IMR-90 (cell line): ENCODE measurements around the gene EPS15. TPM values are rescaled to one million over a fixed set of nuclear protein-coding genes. Genes with fewer than 3 reads are reported as not detected.

Experiments
- ATAC-seq: fragments of 200-7000 bp; cut with Tn5 transposase; 2 replicates; pipeline ENCODE4 v1.9.1; 2020; ENCODE audit warnings: low read depth, mild to moderate bottlenecking, moderate library complexity
- BruUV-seq: library from RNA; stranded (reverse); fragments of 400-500 nt; replicated peaks from 2 replicates; lab custom pipeline; 2021; lab: Mats Ljungman, UMichigan
- CTCF ChIA-PET: fragments of 300-600 bp; formaldehyde crosslinking; extraction: SDS; loops from one replicate; lab custom pipeline; 2021; ENCODE audit warnings: antibody characterized with exemption; lab: Yijun Ruan, JAX
- POLR2A ChIA-PET: fragments of 300-600 bp; sonication (Branson Sonifier 250); formaldehyde crosslinking; loops from one replicate; lab custom pipeline; 2022; ENCODE audit warnings: antibody characterized with exemption; ENCODE audit not compliant: unreplicated experiment; lab: Charles Lee
- DNase-seq: peaks from one replicate; pipeline ENCODE4 v3.0.0; 2013
- H2AFZ ChIP-seq: replicated peaks from 2 replicates; pipeline ENCODE3; 2013; ENCODE audit warnings: low read length, mild to moderate bottlenecking; ENCODE audit not compliant: poor library complexity
- H2AK5ac ChIP-seq: 2 replicates; pipeline ENCODE4 v1.6.1; 2013; ENCODE audit warnings: low read depth, low read length, inconsistent platforms
- H2AK9ac ChIP-seq: replicated peaks from 2 replicates; pipeline ENCODE3; 2013; ENCODE audit warnings: mild to moderate bottlenecking, low read depth, low read length, moderate library complexity; ENCODE audit not compliant: poor library complexity
- H2BK120ac ChIP-seq: 2 replicates; pipeline ENCODE4 v1.6.1; 2013; ENCODE audit warnings: low read depth, low read length, inconsistent platforms
- H2BK15ac ChIP-seq: 3 replicates; pipeline ENCODE4 v1.6.1; 2013; ENCODE audit warnings: low read depth, low read length, inconsistent platforms
- H2BK20ac ChIP-seq: 2 replicates; pipeline ENCODE4 v1.6.1; 2013; ENCODE audit warnings: low read depth, mild to moderate bottlenecking, inconsistent platforms, low read length, moderate library complexity
- H2BK5ac ChIP-seq: 2 replicates; pipeline ENCODE4 v1.6.1; 2013; ENCODE audit warnings: mild to moderate bottlenecking, low read depth, low read length, inconsistent platforms; ENCODE audit not compliant: poor library complexity, severe bottlenecking
- H3K14ac ChIP-seq: replicated peaks from 2 replicates; pipeline ENCODE4 v1.6.1; 2013; ENCODE audit warnings: low read depth, low read length, inconsistent platforms
- H3K18ac ChIP-seq: 2 replicates; pipeline ENCODE4 v1.6.1; 2013; ENCODE audit warnings: low read depth, low read length, control low read depth
- H3K23ac ChIP-seq: 2 replicates; pipeline ENCODE4 v1.6.1; 2013; ENCODE audit warnings: low read depth, low read length, inconsistent platforms
- H3K27ac ChIP-seq: 2 replicates; pipeline ENCODE4 v1.5.1; 2013; ENCODE audit warnings: mild to moderate bottlenecking, control low read depth, low read length; ENCODE audit not compliant: insufficient read depth
- H3K27me3 ChIP-seq: 2 replicates; pipeline ENCODE4 v1.6.1; 2013; ENCODE audit warnings: low read length; ENCODE audit not compliant: control insufficient read depth, insufficient read depth
- H3K36me3 ChIP-seq: 2 replicates; pipeline ENCODE4 v1.6.1; 2013; ENCODE audit warnings: low read length, mixed read lengths; ENCODE audit not compliant: control insufficient read depth, insufficient read depth
- H3K4ac ChIP-seq: 2 replicates; pipeline ENCODE4 v1.6.1; 2013; ENCODE audit warnings: low read depth, low read length, inconsistent platforms
- H3K4me1 ChIP-seq: 2 replicates; pipeline ENCODE4 v1.6.1; 2013; ENCODE audit warnings: low read length, mixed read lengths; ENCODE audit not compliant: control insufficient read depth, insufficient read depth
- H3K4me2 ChIP-seq: 2 replicates; pipeline ENCODE4 v1.6.1; 2013; ENCODE audit warnings: low read depth, mild to moderate bottlenecking, control low read depth, low read length, moderate library complexity
- H3K4me3 ChIP-seq: 2 replicates; pipeline ENCODE4 v1.5.1; 2013; ENCODE audit warnings: low read depth, mild to moderate bottlenecking, control low read depth, low read length, moderate library complexity; ENCODE audit not compliant: insufficient read depth
- H3K56ac ChIP-seq: 2 replicates; pipeline ENCODE4 v1.6.1; 2013; ENCODE audit warnings: low read length, inconsistent platforms; ENCODE audit not compliant: insufficient read depth; ENCODE audit errors: extremely low read depth
- H3K79me1 ChIP-seq, 2 experiments: 2 replicates each; pipeline ENCODE4 v1.6.1; 2013; ENCODE audit warnings: low read length in 2 of 2, inconsistent platforms in 1 of 2, low read depth in 1 of 2
- H3K9ac ChIP-seq: 2 replicates; pipeline ENCODE4 v1.6.1; 2013; ENCODE audit warnings: low read depth, low read length, control low read depth
- H3K9me1 ChIP-seq: 2 replicates; pipeline ENCODE4 v1.6.1; 2013; ENCODE audit warnings: low read length, inconsistent platforms; ENCODE audit not compliant: insufficient read depth
- H3K9me3 ChIP-seq: 2 replicates; pipeline ENCODE4 v1.6.1; 2013; ENCODE audit warnings: low read length; ENCODE audit not compliant: control insufficient read depth, insufficient read depth
- H4K20me1 ChIP-seq: 2 replicates; pipeline ENCODE4 v1.6.1; 2013; ENCODE audit warnings: low read length, inconsistent platforms; ENCODE audit not compliant: insufficient read depth
- H4K5ac ChIP-seq: 2 replicates; pipeline ENCODE4 v1.6.1; 2013; ENCODE audit warnings: mild to moderate bottlenecking, low read depth, low read length, control low read depth
- H4K8ac ChIP-seq, 2 experiments: 2 replicates each; pipeline ENCODE4 v1.6.1; 2013; ENCODE audit warnings: low read depth in 2 of 2, low read length in 2 of 2, control low read depth in 1 of 2, inconsistent platforms in 1 of 2
- H4K91ac ChIP-seq: 2 replicates; pipeline ENCODE4 v1.6.1; 2013; ENCODE audit warnings: low read depth, low read length, inconsistent platforms; ENCODE audit not compliant: insufficient read depth
- CEBPB ChIP-seq: IDR thresholded peaks from 2 replicates; pipeline ENCODE4 v1.6.1; 2012; ENCODE audit warnings: low read depth, low read length, improper control_type of control experiment
- CHD1 ChIP-seq: IDR thresholded peaks from 2 replicates; pipeline ENCODE4 v1.6.1; 2012; ENCODE audit warnings: low read depth, low read length, improper control_type of control experiment
- CTCF ChIP-seq: conservative IDR thresholded peaks from 2 replicates; pipeline ENCODE4 v1.5.1; 2012; ENCODE audit warnings: mild to moderate bottlenecking, low read depth, low read length, improper control_type of control experiment
- FOS ChIP-seq: fragments of 150-350 bp; IDR thresholded peaks from 2 replicates; pipeline ENCODE4 v1.6.1; 2016; ENCODE audit warnings: low read depth, low read length
- MXI1 ChIP-seq: IDR thresholded peaks from 2 replicates; pipeline ENCODE4 v1.6.1; 2012; ENCODE audit warnings: low read depth, mild to moderate bottlenecking, low read length, moderate library complexity, borderline replicate concordance
- NFE2L2 ChIP-seq: fragments of 150-350 bp; IDR thresholded peaks from 2 replicates; pipeline ENCODE4 v1.6.1; 2016; ENCODE audit warnings: low read depth, mild to moderate bottlenecking, low read length
- POLR2A ChIP-seq: IDR thresholded peaks from 2 replicates; pipeline ENCODE4 v1.6.1; 2012; ENCODE audit warnings: mild to moderate bottlenecking, low read depth, low read length
- RAD21 ChIP-seq: IDR thresholded peaks from 2 replicates; pipeline ENCODE4 v1.6.1; 2012; ENCODE audit warnings: low read length, improper control_type of control experiment
- RCOR1 ChIP-seq: IDR thresholded peaks from 2 replicates; pipeline ENCODE4 v1.6.1; 2012; ENCODE audit warnings: mild to moderate bottlenecking, low read length, improper control_type of control experiment; ENCODE audit not compliant: insufficient replicate concordance
- RFX5 ChIP-seq: IDR thresholded peaks from 2 replicates; pipeline ENCODE4 v1.8.0; 2012; ENCODE audit warnings: low read depth, mild to moderate bottlenecking, low read length, moderate library complexity
- SMC3 ChIP-seq: fragments of 150-350 bp; IDR thresholded peaks from 2 replicates; pipeline ENCODE4 v1.6.1; 2016; ENCODE audit warnings: low read depth, mild to moderate bottlenecking, antibody characterized with exemption, low read length, moderate library complexity
- WGBS, 2 experiments: methylation state at CpG; one replicate each; pipeline versions ENCODE4 v1.1.5 to v1.1.7; 2013; ENCODE audit warnings: missing lambda C conversion rate in 2 of 2; ENCODE audit not compliant: insufficient read length in 1 of 2; ENCODE audit errors: extremely low coverage in 2 of 2; 5-methylcytosine and 5-hydroxymethylcytosine counted together
- dilution Hi-C: fragments of 300-500 bp; cut with HindIII; formaldehyde crosslinking; loops from one replicate; pipeline ENCODE4 v1.14.3; 2018; ENCODE audit warnings: low sequenced_read_pairs; ENCODE audit not compliant: unreplicated experiment
- in situ Hi-C: fragments of 300-500 bp; cut with MboI; formaldehyde crosslinking; loops from 3 replicates; pipeline ENCODE4 v1.14.3; 2019; ENCODE audit warnings: low sequenced_read_pairs, inconsistent platforms, mixed read lengths
- intact Hi-C: fragments of 100-400 bp; cut with micrococcal nuclease; formaldehyde crosslinking; loops from 2 replicates; pipeline ENCODE4 v1.10.0; 2022
- polyA plus RNA-seq, 3 experiments: library from polyadenylated mRNA; depleted of rRNA; stranded (reverse); fragments of >200 nt; gene quantifications; 2 replicates each; pipeline ENCODE4 v1.2.3, GENCODE V29; 2012; ENCODE audit warnings: low replicate concordance in 1 of 3
- total RNA-seq: library from RNA; depleted of rRNA; stranded (reverse); fragments of >200 nt; gene quantifications from 2 replicates; pipeline ENCODE4 v1.2.3, GENCODE V29; 2012
- TF ChIP-seq, protein P1 (sequence below): fragments of 150-350 bp; IDR thresholded peaks from 2 replicates; pipeline ENCODE4 v1.6.1; 2017; ENCODE audit warnings: mild to moderate bottlenecking, antibody characterized with exemption, low read length, low read depth
- TF ChIP-seq, protein P2 (sequence below): fragments of 150-350 bp; IDR thresholded peaks from 2 replicates; pipeline ENCODE4 v1.6.1; 2016; ENCODE audit warnings: low read depth, mild to moderate bottlenecking, low read length, moderate library complexity, borderline replicate concordance

Gene EPS15
- total and polyA plus RNA-seq, 2 of the 4 experiments (the other 2 are of a cell fraction), result 17.6 to 38.0 TPM

- dilution Hi-C loops, result no loop called here
- Histone ChIP-seq H2BK15ac (no peak overlapping the region), H3K36me3 (no peaks in the 10 kb centered on the region), H4K5ac (no peak overlapping the region), H3K27ac (no peak overlapping the region), H4K8ac (no peak overlapping the region), H3K4me3 (no peak overlapping the region), H4K91ac (no peak overlapping the region), H3K9me1 (no peaks in the 10 kb centered on the region), H3K4ac (no peak overlapping the region), H3K56ac (no peak overlapping the region), H2AFZ (no peak overlapping the region), H4K20me1 (no peaks in the 10 kb centered on the region), H3K4me1 (no peaks in the 10 kb centered on the region; the same call in 1 of the 2 replicates), H3K18ac (no peak overlapping the region), H2BK20ac (no peak overlapping the region), H3K23ac (no peak overlapping the region), H3K9me3 (no peaks in the 10 kb centered on the region), H3K14ac (no peak overlapping the region), H3K79me1 (no peaks in the 10 kb centered on the region), H3K9ac (no peak overlapping the region), H3K27me3 (peaks cover 41% of the 10 kb centered on the region), H2AK9ac (no peak overlapping the region), H2AK5ac (no peak overlapping the region), H3K4me2 (no peak overlapping the region), H2BK5ac (no peak overlapping the region), H2BK120ac (no peak overlapping the region)
- ChIA-PET POLR2A (no interaction called here), CTCF (no interaction called here)
- DNase-seq (no peak), ATAC-seq (no peak)
- TF ChIP-seq, protein P1, sequence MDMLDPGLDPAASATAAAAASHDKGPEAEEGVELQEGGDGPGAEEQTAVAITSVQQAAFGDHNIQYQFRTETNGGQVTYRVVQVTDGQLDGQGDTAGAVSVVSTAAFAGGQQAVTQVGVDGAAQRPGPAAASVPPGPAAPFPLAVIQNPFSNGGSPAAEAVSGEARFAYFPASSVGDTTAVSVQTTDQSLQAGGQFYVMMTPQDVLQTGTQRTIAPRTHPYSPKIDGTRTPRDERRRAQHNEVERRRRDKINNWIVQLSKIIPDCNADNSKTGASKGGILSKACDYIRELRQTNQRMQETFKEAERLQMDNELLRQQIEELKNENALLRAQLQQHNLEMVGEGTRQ, result no peak
- TF ChIP-seq CHD1 (no peak), RCOR1 (no peak), NFE2L2 (no peak), RAD21 (no peak), POLR2A (no peak), CTCF (no peak), FOS (no peak), CEBPB (no peak), SMC3 (no peak), RFX5 (no peak), MXI1 (no peak)
- TF ChIP-seq, protein P2, sequence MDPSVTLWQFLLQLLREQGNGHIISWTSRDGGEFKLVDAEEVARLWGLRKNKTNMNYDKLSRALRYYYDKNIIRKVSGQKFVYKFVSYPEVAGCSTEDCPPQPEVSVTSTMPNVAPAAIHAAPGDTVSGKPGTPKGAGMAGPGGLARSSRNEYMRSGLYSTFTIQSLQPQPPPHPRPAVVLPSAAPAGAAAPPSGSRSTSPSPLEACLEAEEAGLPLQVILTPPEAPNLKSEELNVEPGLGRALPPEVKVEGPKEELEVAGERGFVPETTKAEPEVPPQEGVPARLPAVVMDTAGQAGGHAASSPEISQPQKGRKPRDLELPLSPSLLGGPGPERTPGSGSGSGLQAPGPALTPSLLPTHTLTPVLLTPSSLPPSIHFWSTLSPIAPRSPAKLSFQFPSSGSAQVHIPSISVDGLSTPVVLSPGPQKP, result no peak
- WGBS, 2 experiments, result 93% methylated on average over 3 of the region's 3 CpGs; no CpG with 5 or more reads in 1 of the 2 experiments
- intact Hi-C loops, result no loop called here
- BruUV-seq, result no TSS peak
- in situ Hi-C loops, result no loop called here
Measured at GRCh38 chr1:51343624-51344023, 175.4 kb downstream of the EPS15 start.
